ENCODE data around the gene MINDY4.

DNA sequence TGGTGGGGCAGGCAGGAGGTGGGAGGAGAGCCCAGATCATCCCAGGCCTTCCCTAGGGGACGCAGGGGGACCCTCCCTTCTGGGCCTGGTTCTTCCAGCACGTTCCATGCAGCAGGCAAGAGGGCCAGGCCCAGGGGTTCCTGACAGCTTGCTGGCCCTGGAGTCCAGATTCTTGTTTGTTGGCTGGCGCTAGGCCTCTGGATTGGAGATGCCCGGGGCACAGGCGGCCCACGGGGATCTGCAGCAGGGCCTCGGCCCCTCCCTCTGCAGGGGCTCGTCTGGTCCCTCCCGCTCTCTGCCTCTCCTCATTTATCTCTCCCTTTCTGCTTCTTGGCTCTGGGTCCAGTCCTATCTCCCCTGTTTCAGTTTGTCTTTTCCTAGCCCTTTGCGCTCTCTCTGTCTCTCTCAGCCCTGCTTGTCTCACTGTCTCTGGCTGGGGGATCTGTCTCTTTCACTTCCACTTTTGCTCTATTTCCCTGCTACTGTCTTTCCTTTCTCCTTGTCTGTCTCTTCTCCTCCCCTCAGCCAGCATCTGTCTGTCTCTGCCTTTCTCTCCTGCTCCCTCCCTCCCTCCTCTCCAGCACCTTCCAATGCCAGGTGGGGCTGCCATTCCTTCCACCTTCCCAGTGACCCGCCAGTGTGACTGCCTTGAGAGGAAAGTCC lies 139.3 kb downstream of the MINDY4 start:
- TF ChIP-seq, protein P1, sequence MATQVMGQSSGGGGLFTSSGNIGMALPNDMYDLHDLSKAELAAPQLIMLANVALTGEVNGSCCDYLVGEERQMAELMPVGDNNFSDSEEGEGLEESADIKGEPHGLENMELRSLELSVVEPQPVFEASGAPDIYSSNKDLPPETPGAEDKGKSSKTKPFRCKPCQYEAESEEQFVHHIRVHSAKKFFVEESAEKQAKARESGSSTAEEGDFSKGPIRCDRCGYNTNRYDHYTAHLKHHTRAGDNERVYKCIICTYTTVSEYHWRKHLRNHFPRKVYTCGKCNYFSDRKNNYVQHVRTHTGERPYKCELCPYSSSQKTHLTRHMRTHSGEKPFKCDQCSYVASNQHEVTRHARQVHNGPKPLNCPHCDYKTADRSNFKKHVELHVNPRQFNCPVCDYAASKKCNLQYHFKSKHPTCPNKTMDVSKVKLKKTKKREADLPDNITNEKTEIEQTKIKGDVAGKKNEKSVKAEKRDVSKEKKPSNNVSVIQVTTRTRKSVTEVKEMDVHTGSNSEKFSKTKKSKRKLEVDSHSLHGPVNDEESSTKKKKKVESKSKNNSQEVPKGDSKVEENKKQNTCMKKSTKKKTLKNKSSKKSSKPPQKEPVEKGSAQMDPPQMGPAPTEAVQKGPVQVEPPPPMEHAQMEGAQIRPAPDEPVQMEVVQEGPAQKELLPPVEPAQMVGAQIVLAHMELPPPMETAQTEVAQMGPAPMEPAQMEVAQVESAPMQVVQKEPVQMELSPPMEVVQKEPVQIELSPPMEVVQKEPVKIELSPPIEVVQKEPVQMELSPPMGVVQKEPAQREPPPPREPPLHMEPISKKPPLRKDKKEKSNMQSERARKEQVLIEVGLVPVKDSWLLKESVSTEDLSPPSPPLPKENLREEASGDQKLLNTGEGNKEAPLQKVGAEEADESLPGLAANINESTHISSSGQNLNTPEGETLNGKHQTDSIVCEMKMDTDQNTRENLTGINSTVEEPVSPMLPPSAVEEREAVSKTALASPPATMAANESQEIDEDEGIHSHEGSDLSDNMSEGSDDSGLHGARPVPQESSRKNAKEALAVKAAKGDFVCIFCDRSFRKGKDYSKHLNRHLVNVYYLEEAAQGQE (IDR thresholded peaks at IDR 0.05), result no peak
- TF ChIP-seq, protein P2, sequence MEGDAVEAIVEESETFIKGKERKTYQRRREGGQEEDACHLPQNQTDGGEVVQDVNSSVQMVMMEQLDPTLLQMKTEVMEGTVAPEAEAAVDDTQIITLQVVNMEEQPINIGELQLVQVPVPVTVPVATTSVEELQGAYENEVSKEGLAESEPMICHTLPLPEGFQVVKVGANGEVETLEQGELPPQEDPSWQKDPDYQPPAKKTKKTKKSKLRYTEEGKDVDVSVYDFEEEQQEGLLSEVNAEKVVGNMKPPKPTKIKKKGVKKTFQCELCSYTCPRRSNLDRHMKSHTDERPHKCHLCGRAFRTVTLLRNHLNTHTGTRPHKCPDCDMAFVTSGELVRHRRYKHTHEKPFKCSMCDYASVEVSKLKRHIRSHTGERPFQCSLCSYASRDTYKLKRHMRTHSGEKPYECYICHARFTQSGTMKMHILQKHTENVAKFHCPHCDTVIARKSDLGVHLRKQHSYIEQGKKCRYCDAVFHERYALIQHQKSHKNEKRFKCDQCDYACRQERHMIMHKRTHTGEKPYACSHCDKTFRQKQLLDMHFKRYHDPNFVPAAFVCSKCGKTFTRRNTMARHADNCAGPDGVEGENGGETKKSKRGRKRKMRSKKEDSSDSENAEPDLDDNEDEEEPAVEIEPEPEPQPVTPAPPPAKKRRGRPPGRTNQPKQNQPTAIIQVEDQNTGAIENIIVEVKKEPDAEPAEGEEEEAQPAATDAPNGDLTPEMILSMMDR (IDR thresholded peaks at IDR 0.05; ENCODE audit: low read depth, low read length, missing input control), result no peak
- TF ChIP-seq MAX (IDR thresholded peaks at IDR 0.05) (no peak), GABPA (IDR thresholded peaks at IDR 0.05 in 1 of 2, conservative IDR thresholded peaks at IDR 0.05 in 1 of 2) (no peak), SP1 (IDR thresholded peaks at IDR 0.05) (no peak), RAD21 (IDR thresholded peaks at IDR 0.05) (no peak)
